NCI-H345 treated with DMSO at 0.1 percent for 48 hours (cell line): ENCODE results near the gene DEPDC4.
"Not testable (repeated sequence)": the region's sequence is repeated elsewhere in the genome, so short reads cannot be mapped to it uniquely, and the experiment has no call there.

Experiments used
- DNase-seq: peaks from one replicate; lab custom pipeline; 2025; ENCODE audit not compliant: unreplicated experiment; lab: John Stamatoyannopoulos, UW

DEPDC4 gene

DNA sequence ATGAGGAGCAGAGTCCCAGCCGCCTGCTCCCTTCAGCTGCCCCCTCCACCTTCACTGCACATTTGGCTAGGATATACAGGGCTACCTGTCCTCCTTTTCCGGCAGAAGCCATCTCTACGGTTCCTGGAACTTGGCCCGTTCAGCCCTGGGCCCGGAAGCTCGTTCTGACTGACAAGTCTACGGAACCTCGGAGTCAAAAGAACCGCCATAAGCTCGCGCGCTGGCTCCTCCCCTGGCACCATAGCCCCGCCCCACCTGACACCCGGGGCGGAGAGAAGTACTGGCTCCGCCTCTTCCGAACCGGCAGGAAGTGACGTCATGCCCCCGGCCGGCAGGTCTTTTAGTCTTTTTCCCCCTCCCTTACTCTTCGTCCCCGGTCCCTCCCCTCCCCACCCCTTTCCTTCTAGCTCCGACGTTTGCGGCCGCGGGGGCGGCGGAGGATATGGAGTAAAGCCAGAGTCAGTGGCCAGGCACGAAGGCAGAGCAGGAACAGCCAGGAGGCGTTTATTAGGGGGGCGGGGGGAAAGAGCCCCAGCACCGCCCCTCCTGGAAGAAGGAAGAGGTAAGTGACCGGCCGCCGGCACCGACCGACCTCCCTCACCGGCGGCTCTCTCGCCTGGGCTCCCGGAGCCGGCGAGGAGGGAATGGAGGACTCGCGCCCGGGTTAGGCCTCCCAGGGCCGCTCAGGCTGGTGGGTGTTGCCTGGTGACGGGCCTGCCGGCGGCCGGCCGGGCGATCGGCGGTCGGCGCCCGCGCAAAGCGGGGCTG is at the start of gene DEPDC4, which contains the start of gene SCYL2:
Gene DEPDC4, minus strand, starts transcription at position 245 of the 768 bp plus-strand sequence. Its CDS starts 3 bp downstream, at position 242.
Gene SCYL2, plus strand, starts transcription at position 343 of the 768 bp plus-strand sequence. CDS start 15,794 bp downstream, outside the sequence.
- peak; percentile 91 for DNase-seq

- DNase-seq, result no peak
Observed at GRCh38 chr12:100311317-100311716, 44.4 kb upstream of the DEPDC4 start.

DNA sequence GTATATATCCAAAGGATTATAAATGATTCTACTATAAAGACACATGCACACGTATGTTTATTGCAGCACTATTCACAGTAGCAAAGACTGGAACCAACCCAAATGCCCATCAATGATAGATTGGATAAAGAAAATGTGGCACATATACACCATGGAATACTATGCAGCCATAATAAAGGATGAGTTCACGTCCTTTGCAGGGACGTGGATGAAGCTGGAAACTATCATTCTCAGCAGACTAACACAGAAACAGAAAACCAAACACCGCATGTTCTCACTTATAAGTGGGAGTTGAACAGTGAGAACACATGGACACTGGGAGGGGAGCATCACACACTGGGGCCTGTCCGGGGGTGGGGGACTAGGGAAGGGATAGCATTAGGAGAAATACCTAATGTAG is 41.3 kb upstream of the DEPDC4 start:
- not testable (repeated sequence) for DNase-seq

DNA sequence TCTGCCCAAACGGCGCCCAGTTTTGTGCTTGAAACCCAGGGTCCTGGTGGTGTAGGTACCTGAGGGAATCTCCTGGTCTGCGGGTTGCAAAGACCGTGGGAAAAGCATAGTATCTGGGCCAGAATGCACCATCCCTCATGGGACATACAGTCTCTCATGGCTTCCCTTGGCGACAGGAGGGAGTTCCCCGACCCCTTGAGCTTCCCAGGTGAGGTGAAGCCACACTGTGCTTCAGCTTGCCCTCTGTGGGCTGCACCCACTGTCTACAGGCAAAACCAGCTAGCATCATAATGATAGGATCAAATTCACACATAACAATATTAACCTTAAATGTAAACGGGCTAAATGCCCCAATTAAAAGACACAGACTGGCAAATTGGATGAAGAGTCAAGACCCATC is 37.5 kb upstream of the DEPDC4 start:
- not testable (repeated sequence) for DNase-seq

DNA sequence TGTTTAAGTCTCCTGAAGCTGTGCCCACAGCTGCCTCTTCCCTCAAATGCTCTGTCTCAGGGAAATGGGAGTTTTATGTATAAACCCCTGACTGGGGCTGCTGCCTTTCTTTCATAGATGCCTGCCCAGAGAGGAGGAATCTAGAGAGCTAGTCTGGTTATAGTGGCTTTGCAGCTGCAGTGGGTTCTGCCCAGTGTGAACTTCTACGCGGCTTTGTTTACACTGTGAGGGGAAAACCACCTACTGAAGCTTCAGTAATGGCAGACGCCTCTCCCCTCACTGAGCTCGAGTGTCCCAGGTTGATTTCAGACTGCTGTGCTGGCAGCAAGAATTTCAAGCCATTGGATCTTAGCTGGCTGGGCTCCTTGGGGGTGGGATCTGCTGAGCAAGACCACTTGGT is 37.0 kb upstream of the DEPDC4 start:
- DNase-seq, result no peak

DNA sequence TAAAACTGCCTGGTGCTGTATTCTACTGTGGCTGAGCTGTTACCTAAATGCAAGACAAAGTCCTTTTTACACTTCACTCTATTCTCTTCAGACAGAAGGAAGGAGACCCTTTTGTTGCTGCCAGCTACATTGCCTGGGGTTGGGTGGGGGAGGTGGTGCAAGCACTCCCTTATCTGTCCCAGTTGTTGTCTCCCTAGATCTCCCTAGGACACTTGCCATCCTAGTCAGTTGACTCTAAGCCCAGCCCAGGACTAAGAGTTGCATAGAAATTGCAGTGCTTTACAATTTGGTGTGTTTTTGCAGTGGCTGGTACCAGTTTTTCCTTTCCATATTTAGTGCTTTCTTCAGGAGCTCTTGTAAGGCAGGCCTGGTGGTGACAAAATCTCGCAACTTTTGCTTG is 35.2 kb upstream of the DEPDC4 start:
- DNase-seq, result no peak

DNA sequence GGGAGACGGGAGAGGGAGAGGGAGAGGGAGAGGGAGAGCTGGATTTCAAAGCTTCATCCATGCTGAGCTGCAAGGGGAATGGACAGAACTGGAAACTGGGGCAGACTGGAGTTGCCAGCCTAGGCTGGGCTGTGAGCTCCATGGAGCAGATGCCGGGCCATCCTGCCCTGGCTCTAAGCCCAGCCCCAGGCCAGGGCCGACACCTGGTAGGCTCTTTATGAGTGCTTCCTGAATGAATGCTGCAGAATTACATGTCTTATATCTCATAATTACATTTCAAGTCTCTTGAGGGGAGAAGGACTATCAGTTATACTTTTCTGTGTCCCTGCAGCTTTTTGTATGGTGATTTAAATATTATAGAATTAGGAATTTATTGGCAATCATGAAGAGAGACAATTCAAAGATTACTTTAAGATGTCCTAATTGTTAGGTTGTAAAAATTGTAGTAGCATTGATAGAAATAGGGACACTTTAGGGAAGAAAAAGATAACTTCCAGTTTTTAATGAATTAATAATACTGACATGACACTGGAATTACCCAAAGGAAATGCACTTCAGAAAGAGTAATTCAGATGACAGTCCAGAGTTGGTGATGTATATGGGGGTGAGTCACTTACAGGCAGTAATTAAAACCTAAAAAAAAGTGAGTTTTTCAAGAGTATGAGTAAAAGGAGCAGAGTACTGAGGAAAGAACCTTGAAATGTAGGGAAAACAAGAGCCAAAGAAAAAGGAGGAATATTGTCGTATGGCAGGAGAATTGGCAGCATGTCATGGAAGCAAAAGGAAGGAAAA is 29.1 kb upstream of the DEPDC4 start:
- DNase-seq, result no peak

DNA sequence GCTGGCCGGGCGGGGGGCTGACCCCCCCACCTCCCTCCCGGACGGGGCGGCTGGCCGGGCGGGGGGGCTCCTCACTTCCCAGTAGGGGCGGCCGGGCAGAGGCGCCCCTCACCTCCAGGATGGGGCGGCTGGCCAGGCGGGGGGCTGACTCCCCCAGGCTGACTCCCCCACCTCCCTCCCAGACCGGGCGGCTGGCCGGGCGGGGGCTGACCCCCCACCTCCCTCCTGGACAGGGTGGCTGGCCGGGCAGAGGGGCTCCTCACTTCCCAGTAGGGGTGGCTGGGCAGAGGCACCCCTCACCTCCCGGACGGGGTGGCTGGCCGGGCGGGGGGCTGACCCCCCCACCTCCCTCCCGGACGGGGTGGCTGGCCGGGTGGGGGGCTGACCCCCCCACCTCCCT is 27.5 kb upstream of the DEPDC4 start:
- DNase-seq, result not testable (repeated sequence)

GRCh38 chr12:100293017-100293416 is 26.1 kb upstream of the DEPDC4 start:
- DNase-seq, result no peak

DNA sequence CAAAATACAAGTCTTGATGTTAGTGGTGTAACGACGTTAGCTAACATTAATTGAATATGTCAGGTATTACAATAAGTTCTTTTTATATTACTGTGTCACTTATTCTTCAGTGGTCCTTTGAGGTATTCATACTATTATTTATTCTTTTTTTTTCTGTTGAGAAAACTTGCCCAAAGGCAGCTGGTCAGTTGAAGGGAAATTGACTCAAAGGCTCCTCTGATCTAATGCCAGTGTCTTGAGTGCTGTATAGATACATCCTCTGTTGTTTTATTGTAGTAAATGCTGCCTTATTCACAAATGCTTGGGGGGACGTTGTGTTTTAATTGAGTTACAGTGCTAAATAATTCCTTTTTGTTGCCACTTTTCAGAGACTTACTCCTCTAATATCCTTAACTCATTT is 23.1 kb upstream of the DEPDC4 start:
- no peak for DNase-seq

GRCh38 chr12:100289038-100289437 is 22.2 kb upstream of the DEPDC4 start:
- DNase-seq, result no peak

GRCh38 chr12:100284556-100284955 is 17.7 kb upstream of the DEPDC4 start:
- DNase-seq, result not testable (repeated sequence)

DNA sequence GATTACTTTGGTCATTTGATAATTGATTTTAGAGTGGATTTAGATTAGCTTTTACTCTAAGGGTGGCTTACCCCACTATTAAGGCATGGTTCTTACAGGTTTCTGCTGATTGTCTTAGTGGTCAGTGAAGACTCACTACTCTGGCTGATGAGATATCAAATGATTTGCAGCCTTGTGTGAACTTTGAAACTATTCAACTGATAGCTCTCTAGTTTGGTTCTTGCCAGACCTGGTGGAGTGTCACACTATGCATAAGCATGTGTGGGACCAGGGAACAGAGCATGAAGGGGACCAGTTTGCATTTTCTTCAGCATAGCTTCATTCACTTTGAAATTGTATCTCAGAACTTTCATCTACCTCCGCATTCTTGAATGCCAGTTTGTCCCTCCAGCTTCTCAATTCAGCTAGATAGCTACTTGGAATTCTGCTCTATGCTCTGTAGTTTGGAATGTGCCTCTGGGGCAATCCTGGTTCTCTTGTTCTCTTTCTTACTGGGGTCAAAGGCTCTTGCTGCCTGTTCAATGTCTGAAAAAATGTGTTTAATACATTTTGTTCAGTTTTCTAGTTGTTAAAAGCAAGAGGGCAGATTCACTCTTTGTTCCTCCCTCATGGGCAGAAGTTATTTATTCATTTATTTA is 12.8 kb upstream of the DEPDC4 start:
- no peak for DNase-seq

DNA sequence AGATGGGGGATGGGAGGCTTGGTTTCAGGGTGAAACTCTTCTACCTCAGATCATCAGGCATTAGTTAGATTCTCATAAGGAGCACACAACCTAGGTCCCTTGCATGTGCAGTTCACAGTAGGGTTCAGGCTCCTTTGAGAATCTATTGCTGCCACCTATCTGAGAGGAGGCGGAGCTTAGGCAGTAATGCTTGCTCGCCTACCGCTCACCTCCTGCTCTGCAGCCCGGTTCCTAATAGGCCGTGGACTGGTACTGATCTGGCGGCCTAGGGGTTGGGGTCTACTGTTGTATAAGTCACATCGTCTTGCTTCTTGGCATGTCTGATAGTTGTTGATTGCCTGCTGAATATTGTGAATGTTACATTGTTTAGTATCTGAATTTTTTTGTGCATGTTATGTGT is 12.3 kb upstream of the DEPDC4 start:
- DNase-seq, result no peak

GRCh38 chr12:100274291-100274690 is 7.4 kb upstream of the DEPDC4 start:
- no peak for DNase-seq

- DNase-seq, result no peak
Observed at GRCh38 chr12:100273782-100274181, 6.9 kb upstream of the DEPDC4 start.

DNA sequence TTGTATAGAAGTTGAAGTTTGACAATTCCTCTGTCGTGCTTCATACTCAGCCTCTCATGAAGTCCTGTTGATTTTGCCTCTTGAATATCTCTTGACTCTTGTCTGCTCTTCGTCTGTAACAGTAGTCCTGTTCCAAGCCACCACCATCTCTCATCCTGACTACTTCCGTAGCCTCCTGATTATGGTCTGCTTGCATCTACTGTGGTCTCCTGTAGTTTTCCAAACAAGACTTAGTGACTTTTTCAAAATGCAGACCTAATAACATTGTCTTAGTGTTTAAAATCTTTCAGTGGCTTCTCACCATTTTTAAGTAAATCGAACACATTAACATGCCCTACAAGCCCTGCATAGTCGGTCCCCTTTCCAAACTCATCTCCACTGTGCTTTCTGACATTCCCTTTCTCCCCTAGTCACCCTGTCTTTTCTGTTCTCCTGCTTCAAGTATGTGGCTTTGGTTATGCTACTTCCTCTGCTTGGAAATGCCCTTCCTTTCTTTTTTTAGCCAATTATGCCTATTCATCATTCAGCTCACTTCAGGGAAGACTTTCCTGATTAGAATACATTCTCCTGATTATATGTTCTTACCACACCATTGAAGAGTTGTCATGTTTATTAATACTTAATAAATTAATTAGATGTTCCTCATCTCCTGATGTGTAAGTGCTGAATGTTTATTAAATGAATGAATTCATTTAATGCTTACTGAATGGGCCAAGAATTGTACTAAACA is 2.1 kb upstream of the DEPDC4 start:
- DNase-seq, result no peak

DNA sequence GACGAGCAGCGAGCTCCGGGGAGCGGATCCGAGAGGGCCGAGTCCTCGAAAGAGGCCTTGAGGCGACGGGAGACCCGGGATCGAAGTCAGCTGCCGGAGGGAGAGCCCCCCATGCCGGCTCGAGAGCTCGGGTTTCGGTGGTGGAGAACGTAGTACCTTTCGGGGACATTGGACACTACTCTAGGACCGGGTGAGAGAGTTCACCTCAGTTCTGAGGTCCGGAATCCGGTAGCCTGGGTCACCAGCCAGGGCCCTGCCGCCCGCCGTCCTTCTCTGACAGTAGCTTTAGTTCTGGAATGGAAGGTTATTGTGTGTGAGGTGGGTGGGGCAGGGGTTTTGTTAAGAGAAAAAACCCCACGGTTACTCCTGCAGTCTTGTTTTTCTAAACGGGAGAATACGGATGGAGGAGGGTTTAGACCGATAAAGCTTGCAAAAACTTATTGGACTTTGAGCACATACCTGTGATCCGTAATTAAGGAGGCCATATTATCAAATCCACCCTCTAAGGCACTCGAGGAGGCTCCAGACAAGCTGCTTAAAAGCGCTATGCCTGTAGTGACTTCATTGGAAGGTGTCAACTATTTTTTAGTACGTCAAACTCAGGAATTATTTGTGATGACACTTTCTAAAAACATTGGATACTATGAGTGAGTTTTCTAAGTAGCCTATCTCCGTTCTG is 863 bp upstream of the DEPDC4 start:
- DNase-seq, result no peak

DNA sequence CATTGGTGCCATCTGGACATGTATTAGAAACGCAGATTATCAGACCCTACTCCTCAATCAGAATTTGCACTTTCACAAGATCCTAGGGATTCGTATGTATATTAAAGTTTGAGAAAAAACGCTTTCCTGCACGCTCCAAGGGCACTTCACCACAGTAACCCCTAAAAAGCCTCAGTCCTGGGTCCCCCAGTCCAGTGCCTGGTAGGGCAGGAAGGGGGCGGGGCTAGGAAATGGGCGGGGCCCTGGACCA is 369 bp downstream of the DEPDC4 start:
- DNase-seq, result no peak

DNA sequence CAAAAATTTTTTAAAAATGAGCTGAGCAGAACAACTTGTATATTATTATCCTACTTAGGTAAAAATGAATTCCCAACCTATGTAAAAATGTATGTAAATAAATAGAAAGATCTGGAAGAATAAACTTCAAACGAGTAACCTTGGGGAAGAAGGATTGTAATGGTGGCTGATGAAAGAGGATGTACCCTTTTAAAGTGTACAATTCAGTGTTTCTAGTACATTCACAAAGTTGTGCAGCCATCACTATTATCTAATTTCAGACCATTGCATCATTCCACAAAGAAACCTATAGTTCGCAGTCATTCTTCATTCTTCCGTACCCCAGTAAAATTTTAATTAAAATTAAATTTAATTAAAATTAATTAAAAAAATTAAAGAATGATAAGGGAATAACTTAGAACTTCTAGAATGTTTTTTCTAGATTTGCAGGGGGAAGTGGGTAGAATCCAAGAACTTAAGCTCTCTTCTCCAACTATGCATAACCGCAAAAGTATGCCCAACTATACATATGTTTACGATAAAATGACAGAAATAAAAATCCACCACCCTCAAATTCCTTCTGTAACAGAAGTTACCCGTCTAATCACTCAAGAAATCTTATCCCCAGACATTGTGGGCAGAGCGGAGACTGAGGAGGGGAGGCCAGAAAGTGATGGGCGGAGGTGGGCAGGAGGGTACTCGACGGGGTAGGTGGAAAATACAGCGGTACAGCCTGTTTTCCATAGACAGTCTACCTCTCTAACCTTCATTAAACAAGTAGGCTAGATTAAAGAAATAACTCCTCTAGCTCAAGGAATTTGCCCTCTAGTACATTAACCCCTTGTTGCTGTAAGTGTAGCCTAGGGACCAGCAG is 921 bp downstream of the DEPDC4 start:
- no peak for DNase-seq
